Natural killer cell (primary cell): ENCODE results near the gene UBTD1. TPM values are rescaled to one million over a fixed set of nuclear protein-coding genes. Genes with fewer than 3 reads are reported as not detected.

Experiments
- ATAC-seq, 3 donors: fragments of 150-1000 bp in 2 of 3; fragments of 200-7000 bp in 1 of 3; cut with Tn5 transposase; 1 replicate in 1 of 3; 2 replicates in 2 of 3; pipeline ENCODE4 v1.10.0; 2021; ENCODE audit warnings: mild to moderate bottlenecking in 2 of 3, moderate library complexity in 2 of 3
- DNase-seq, 2 donors: peaks; one replicate each; pipeline versions ENCODE4 v3.0.0 to v3.0.0-alpha.2; 2013 to 2021; ENCODE audit warnings: mixed read lengths in 1 of 2
- H3K27ac ChIP-seq: one replicate; pipeline ENCODE4 v1.5.1; 2013; ENCODE audit warnings: mild to moderate bottlenecking, low read length
- H3K27me3 ChIP-seq: one replicate; pipeline ENCODE4 v1.6.1; 2013; ENCODE audit warnings: low read length; ENCODE audit not compliant: control insufficient read depth, insufficient read depth
- H3K36me3 ChIP-seq: one replicate; pipeline ENCODE4 v1.6.1; 2013; ENCODE audit warnings: low read length; ENCODE audit not compliant: control insufficient read depth, insufficient read depth
- H3K4me1 ChIP-seq: one replicate; pipeline ENCODE4 v1.6.1; 2013; ENCODE audit warnings: low read length; ENCODE audit not compliant: control insufficient read depth, insufficient read depth
- H3K4me3 ChIP-seq: one replicate; pipeline ENCODE4 v1.5.1; 2013; ENCODE audit warnings: low read length
- H3K9me3 ChIP-seq: one replicate; pipeline ENCODE4 v1.6.1; 2013; ENCODE audit warnings: low read length; ENCODE audit not compliant: control insufficient read depth, insufficient read depth
- H3K27ac Mint-ChIP-seq, 2 donors: one replicate each; pipeline ENCODE4 v1.8.0; 2022; ENCODE audit warnings: mild to moderate bottlenecking in 2 of 2, mixed read lengths in 2 of 2, moderate library complexity in 1 of 2
- H3K27me3 Mint-ChIP-seq, 2 donors: one replicate each; pipeline ENCODE4 v1.8.0; 2022; ENCODE audit warnings: low read depth in 2 of 2, mixed read lengths in 2 of 2
- H3K36me3 Mint-ChIP-seq: one replicate; pipeline ENCODE4 v1.8.0; 2022; ENCODE audit warnings: mixed read lengths
- H3K4me1 Mint-ChIP-seq, 2 donors: one replicate each; pipeline ENCODE4 v1.8.0; 2022; ENCODE audit warnings: mixed read lengths in 2 of 2
- H3K4me3 Mint-ChIP-seq: one replicate; pipeline ENCODE4 v1.8.0; 2022; ENCODE audit warnings: mild to moderate bottlenecking, moderate library complexity, mixed read lengths
- H3K9me3 Mint-ChIP-seq, 2 donors: one replicate each; pipeline ENCODE4 v1.8.0; 2022; ENCODE audit warnings: mixed read lengths in 2 of 2
- CTCF ChIP-seq: fragments of 200-600 bp; IDR thresholded peaks from one replicate; pipeline ENCODE4 v1.8.0; 2022; ENCODE audit warnings: antibody characterized with exemption
- WGBS: methylation state at CpG from one replicate; pipeline ENCODE4 v1.1.7; 2013; ENCODE audit warnings: missing lambda C conversion rate; ENCODE audit not compliant: insufficient coverage; 5-methylcytosine and 5-hydroxymethylcytosine counted together
- intact Hi-C: fragments of 100-400 bp; cut with micrococcal nuclease; formaldehyde crosslinking; loops from one replicate; pipeline ENCODE4 v1.14.2; 2022
- total RNA-seq, 4 donors: library from RNA; stranded (reverse); fragments of 120-200 nt in 1 of 4; gene quantifications; one replicate each; pipeline versions ENCODE4 v1.2.3 to v1.2.4, GENCODE V29; 2013 to 2022

UBTD1 gene
- total RNA-seq, 3 donors from 2014 or later (not counting 1 experiment from before 2014, with no cell fraction given) = 0.70 to 1.1 (median 0.75) TPM

GRCh38 chr10:97546456-97547270, 47.9 kb downstream of the UBTD1 start:
- Histone ChIP-seq H3K9me3 (no peaks in the 10 kb centered on the region), H3K27ac (no peak overlapping the region), H3K4me3 (no peak overlapping the region), H3K27me3 (no peaks in the 10 kb centered on the region), H3K36me3 (no peaks in the 10 kb centered on the region), H3K4me1 (peaks cover 8% of the 10 kb centered on the region)
- Mint-ChIP-seq H3K4me1 (peaks cover 0 to 5% of the 10 kb centered on the region in 2 donors), H3K4me3 (no peak overlapping the region), H3K27me3 (peaks cover 0 to 4% of the 10 kb centered on the region in 2 donors), H3K9me3 (no peaks in the 10 kb centered on the region), H3K27ac (no peak overlapping the region), H3K36me3 (no peaks in the 10 kb centered on the region)
- no peak for DNase-seq
- TF ChIP-seq CTCF = no peak
- intact Hi-C loops = no loop called here
- ATAC-seq = no peak
- WGBS = 91% methylated on average over 16 of the region's 18 CpGs

GRCh38 chr10:97547271-97547600, 48.5 kb downstream of the UBTD1 start:
- Histone ChIP-seq H3K27ac (no peak overlapping the region), H3K4me1 (peaks cover 8% of the 10 kb centered on the region), H3K4me3 (no peak overlapping the region), H3K36me3 (no peaks in the 10 kb centered on the region), H3K9me3 (no peaks in the 10 kb centered on the region), H3K27me3 (no peaks in the 10 kb centered on the region)
- ATAC-seq (no peak), DNase-seq (no peak)
- intact Hi-C loops = no loop called here
- Mint-ChIP-seq H3K36me3 (no peaks in the 10 kb centered on the region), H3K4me1 (peaks cover 0 to 5% of the 10 kb centered on the region in 2 donors), H3K27ac (no peak overlapping the region), H3K27me3 (peaks cover 0 to 4% of the 10 kb centered on the region in 2 donors), H3K9me3 (no peaks in the 10 kb centered on the region), H3K4me3 (no peak overlapping the region)
- 85% methylated on average over 4 of the region's 4 CpGs for WGBS
- TF ChIP-seq CTCF = no peak

GRCh38 chr10:97547962-97548361, 49.2 kb downstream of the UBTD1 start:
- 89% methylated on average over 4 of the region's 4 CpGs for WGBS
- ATAC-seq = no peak

More at GRCh38 chr10:97547962-97548361, 49.2 kb downstream of the UBTD1 start:
- Mint-ChIP-seq H3K4me1 (peaks cover 0 to 3% of the 10 kb centered on the region in 2 donors), H3K9me3 (no peaks in the 10 kb centered on the region), H3K27ac (no peak overlapping the region), H3K27me3 (peaks cover 0 to 4% of the 10 kb centered on the region in 2 donors), H3K36me3 (no peaks in the 10 kb centered on the region), H3K4me3 (no peak overlapping the region)
- no peak overlapping the region for H3K4me3 ChIP-seq
- H3K27me3 ChIP-seq = no peaks in the 10 kb centered on the region
- intact Hi-C loops = no loop called here
- H3K27ac ChIP-seq = no peak overlapping the region
- no peak for TF ChIP-seq CTCF
- H3K36me3 ChIP-seq = no peaks in the 10 kb centered on the region
- no peaks in the 10 kb centered on the region for H3K9me3 ChIP-seq
- H3K4me1 ChIP-seq = peaks cover 2% of the 10 kb centered on the region
- no peak for DNase-seq
